Parathyroid adenoma (tissue), 2 donors: ENCODE results near the gene ACCSL.

Experiments used
- H2AFZ ChIP-seq: fragments of 300-600 bp; sonication (generic); one replicate; pipeline ENCODE4 v1.7.0; 2017; ENCODE audit warnings: antibody characterized with exemption, mild to moderate bottlenecking
- H3K27ac ChIP-seq: fragments of 300-600 bp; sonication (generic); one replicate; pipeline ENCODE4 v1.7.0; 2017
- H3K27me3 ChIP-seq: fragments of 300-600 bp; sonication (generic); one replicate; pipeline ENCODE4 v1.7.0; 2017; ENCODE audit warnings: low read length; ENCODE audit not compliant: control insufficient read depth, insufficient read depth
- H3K36me3 ChIP-seq: fragments of 300-600 bp; sonication (generic); one replicate; pipeline ENCODE4 v1.7.0; 2017; ENCODE audit warnings: low read length; ENCODE audit not compliant: control insufficient read depth, insufficient read depth
- H3K4me1 ChIP-seq: fragments of 300-600 bp; sonication (generic); one replicate; pipeline ENCODE4 v1.7.0; 2017; ENCODE audit warnings: control low read depth
- H3K4me2 ChIP-seq: fragments of 300-600 bp; sonication (generic); one replicate; pipeline ENCODE4 v1.7.0; 2017; ENCODE audit warnings: low read length
- H3K4me3 ChIP-seq: fragments of 300-600 bp; sonication (generic); one replicate; pipeline ENCODE4 v1.7.0; 2017; ENCODE audit warnings: low read depth, low read length
- H3K79me2 ChIP-seq: fragments of 300-600 bp; sonication (generic); one replicate; pipeline ENCODE4 v1.7.0; 2017; ENCODE audit warnings: control low read depth
- H3K9ac ChIP-seq: fragments of 300-600 bp; sonication (generic); one replicate; pipeline ENCODE4 v1.7.0; 2017; ENCODE audit warnings: mild to moderate bottlenecking
- H3K9me3 ChIP-seq: fragments of 300-600 bp; sonication (generic); one replicate; pipeline ENCODE4 v1.7.0; 2017; ENCODE audit warnings: low read length; ENCODE audit not compliant: control insufficient read depth
- CTCF ChIP-seq: fragments of 300-600 bp; sonication (generic); IDR thresholded peaks from one replicate; pipeline ENCODE4 v1.7.0; 2017; ENCODE audit warnings: antibody characterized with exemption, mild to moderate bottlenecking
- donor health status: primary hyperparathyroidism.

The ACCSL gene

GRCh38 chr11:44024977-44025376, 22.8 kb upstream of the ACCSL start:
- Histone ChIP-seq H3K79me2 (no peaks in the 10 kb centered on the region), H3K9me3 (no peaks in the 10 kb centered on the region), H2AFZ (no peak overlapping the region), H3K27me3 (no peaks in the 10 kb centered on the region), H3K9ac (no peak overlapping the region), H3K27ac (no peak overlapping the region), H3K4me1 (no peaks in the 10 kb centered on the region), H3K36me3 (no peaks in the 10 kb centered on the region), H3K4me3 (no peak overlapping the region), H3K4me2 (no peak overlapping the region)
- no peak for TF ChIP-seq CTCF

GRCh38 chr11:44025727-44026126, 22.1 kb upstream of the ACCSL start:
- H3K79me2 ChIP-seq: no peaks in the 10 kb centered on the region
- no peak for TF ChIP-seq CTCF
- H3K4me2 ChIP-seq: no peak overlapping the region
- no peaks in the 10 kb centered on the region for H3K36me3 ChIP-seq
- no peaks in the 10 kb centered on the region for H3K9me3 ChIP-seq
- H3K4me3 ChIP-seq: no peak overlapping the region
- no peaks in the 10 kb centered on the region for H3K27me3 ChIP-seq
- no peak overlapping the region for H3K9ac ChIP-seq
- no peak overlapping the region for H2AFZ ChIP-seq
- no peaks in the 10 kb centered on the region for H3K4me1 ChIP-seq
- no peak overlapping the region for H3K27ac ChIP-seq

GRCh38 chr11:44028401-44028800, 19.4 kb upstream of the ACCSL start:
- Histone ChIP-seq H2AFZ (no peak overlapping the region), H3K4me3 (no peak overlapping the region), H3K27ac (no peak overlapping the region), H3K79me2 (no peaks in the 10 kb centered on the region), H3K36me3 (no peaks in the 10 kb centered on the region), H3K4me2 (no peak overlapping the region), H3K27me3 (no peaks in the 10 kb centered on the region), H3K9me3 (no peaks in the 10 kb centered on the region), H3K9ac (no peak overlapping the region), H3K4me1 (no peaks in the 10 kb centered on the region)
- TF ChIP-seq CTCF: no peak

GRCh38 chr11:44028816-44029506, 18.8 kb upstream of the ACCSL start:
- Histone ChIP-seq H2AFZ (no peak overlapping the region), H3K9ac (no peak overlapping the region), H3K27ac (no peak overlapping the region), H3K4me1 (no peaks in the 10 kb centered on the region), H3K27me3 (no peaks in the 10 kb centered on the region), H3K4me3 (no peak overlapping the region), H3K36me3 (no peaks in the 10 kb centered on the region), H3K9me3 (no peaks in the 10 kb centered on the region), H3K79me2 (no peaks in the 10 kb centered on the region), H3K4me2 (no peak overlapping the region)
- no peak for TF ChIP-seq CTCF

- H3K9ac ChIP-seq: no peak overlapping the region
Observed at GRCh38 chr11:44029507-44029845, 18.3 kb upstream of the ACCSL start.

More at GRCh38 chr11:44029507-44029845, 18.3 kb upstream of the ACCSL start:
- H3K79me2 ChIP-seq: no peaks in the 10 kb centered on the region
- no peak for TF ChIP-seq CTCF
- no peak overlapping the region for H3K27ac ChIP-seq
- H3K36me3 ChIP-seq: no peaks in the 10 kb centered on the region
- no peaks in the 10 kb centered on the region for H3K4me1 ChIP-seq
- H2AFZ ChIP-seq: no peak overlapping the region
- H3K27me3 ChIP-seq: no peaks in the 10 kb centered on the region
- no peaks in the 10 kb centered on the region for H3K9me3 ChIP-seq
- no peak overlapping the region for H3K4me3 ChIP-seq
- H3K4me2 ChIP-seq: no peak overlapping the region
